Choroid plexus epithelial cell (primary cell): ENCODE data around the gene TSC22D4.
"Not testable (repeated sequence)": the region's sequence is repeated elsewhere in the genome, so short reads cannot be mapped to it uniquely, and the experiment has no call there.

ENCODE experiments used
- DNase-seq: peaks from one replicate; pipeline ENCODE4 v3.0.0-alpha.2; 2010; ENCODE audit warnings: low read depth
- H3K4me3 ChIP-seq: 2 replicates; pipeline ENCODE4 v1.5.1; 2011; ENCODE audit warnings: low read depth, mild to moderate bottlenecking, control low read depth, low read length, moderate library complexity
- CTCF ChIP-seq: conservative IDR thresholded peaks from 2 replicates; pipeline ENCODE4 v1.5.1; 2011; ENCODE audit warnings: low read depth, mild to moderate bottlenecking, control low read depth, inconsistent platforms, low read length, moderate library complexity

Gene TSC22D4

GRCh38 chr7:100504887-100505611 is 26.0 kb upstream of the TSC22D4 start:
- no peak for TF ChIP-seq CTCF
- no peak for DNase-seq
- H3K4me3 ChIP-seq = no peak overlapping the region

- H3K4me3 ChIP-seq, DNase-seq: not testable (repeated sequence)
Measured at GRCh38 chr7:100504031-100504430, 25.0 kb upstream of the TSC22D4 start.

GRCh38 chr7:100500743-100501142 is 21.7 kb upstream of the TSC22D4 start:
- H3K4me3 ChIP-seq, DNase-seq: not testable (repeated sequence)

DNA sequence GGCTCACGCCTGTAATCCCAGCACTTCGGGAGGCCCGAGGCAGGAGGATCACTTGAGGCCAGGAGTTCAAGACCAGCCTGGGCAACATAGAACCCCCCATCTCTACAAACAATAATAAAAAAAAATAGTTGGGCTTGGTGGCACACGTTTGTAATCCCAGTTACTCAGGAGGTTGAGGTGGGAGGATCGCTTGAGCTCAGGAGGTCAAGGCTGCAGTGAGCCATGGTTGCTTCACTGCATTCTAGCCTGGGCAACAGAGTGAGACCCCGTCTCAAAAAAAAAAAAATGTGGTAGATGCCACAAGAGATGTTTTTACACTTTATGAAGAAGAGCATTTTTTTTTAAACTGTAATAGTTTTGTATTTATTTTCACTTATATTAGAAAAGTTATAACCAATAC is 17.5 kb upstream of the TSC22D4 start:
- no peak overlapping the region for H3K4me3 ChIP-seq
- no peak for TF ChIP-seq CTCF
- no peak for DNase-seq

- peak; percentile 37 for DNase-seq
- peak overlapping the region; percentile 48 for H3K4me3 ChIP-seq
- TF ChIP-seq CTCF = peak; percentile 29
Measured at GRCh38 chr7:100493476-100494264, 14.7 kb upstream of the TSC22D4 start.

DNA sequence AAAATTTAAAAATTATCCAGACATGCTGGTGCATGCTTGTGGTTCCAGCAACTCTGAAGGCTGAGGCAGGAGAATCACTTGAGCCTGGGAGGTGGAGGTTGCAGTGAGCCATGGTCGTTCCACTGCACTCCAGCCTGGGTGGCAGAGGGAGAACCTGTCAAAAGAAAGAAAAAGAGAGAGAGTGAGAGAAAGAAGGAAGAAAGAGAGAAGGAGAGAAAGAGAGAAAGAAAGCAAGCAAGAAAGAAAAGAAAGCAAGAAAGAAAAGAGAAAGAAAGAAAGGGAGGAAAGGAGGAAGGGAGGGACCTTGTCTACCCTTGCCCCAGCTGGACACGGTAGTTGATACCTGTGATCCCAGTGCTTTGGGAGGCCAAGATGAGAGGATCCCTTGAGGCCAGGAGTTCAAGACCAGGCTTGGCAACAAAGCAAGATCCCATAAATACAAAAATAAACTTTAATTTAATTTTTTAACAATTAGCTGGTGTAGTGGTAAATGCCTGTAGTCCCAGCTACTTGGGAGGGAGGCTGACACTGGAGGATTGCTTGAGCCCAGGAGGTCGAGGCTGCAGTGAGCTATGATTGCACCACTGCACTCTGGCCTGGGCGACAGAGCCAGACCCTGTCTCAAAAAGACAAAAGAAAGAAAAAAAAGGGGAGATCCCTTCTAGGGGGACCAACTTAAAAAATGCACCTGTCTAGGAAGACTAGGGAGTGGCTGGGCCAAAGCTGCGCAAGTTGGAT is 13.9 kb upstream of the TSC22D4 start:
- TF ChIP-seq CTCF = no peak
- peak overlapping the region; percentile 48 for H3K4me3 ChIP-seq
- no peak for DNase-seq

- no peak for DNase-seq
- TF ChIP-seq CTCF = no peak
- H3K4me3 ChIP-seq = no peak overlapping the region
Measured at GRCh38 chr7:100491192-100491578, 12.2 kb upstream of the TSC22D4 start.
